NCI-H82 treated with DMSO at 0.1 percent for 48 hours (cell line): Measurements from ENCODE around the gene RTP3.
"Not testable (repeated sequence)": the region's sequence is repeated elsewhere in the genome, so short reads cannot be mapped to it uniquely, and the experiment has no call there.

Source experiments
- DNase-seq: peaks from one replicate; lab custom pipeline; 2025; ENCODE audit not compliant: unreplicated experiment; lab: John Stamatoyannopoulos, UW

The RTP3 gene

DNA sequence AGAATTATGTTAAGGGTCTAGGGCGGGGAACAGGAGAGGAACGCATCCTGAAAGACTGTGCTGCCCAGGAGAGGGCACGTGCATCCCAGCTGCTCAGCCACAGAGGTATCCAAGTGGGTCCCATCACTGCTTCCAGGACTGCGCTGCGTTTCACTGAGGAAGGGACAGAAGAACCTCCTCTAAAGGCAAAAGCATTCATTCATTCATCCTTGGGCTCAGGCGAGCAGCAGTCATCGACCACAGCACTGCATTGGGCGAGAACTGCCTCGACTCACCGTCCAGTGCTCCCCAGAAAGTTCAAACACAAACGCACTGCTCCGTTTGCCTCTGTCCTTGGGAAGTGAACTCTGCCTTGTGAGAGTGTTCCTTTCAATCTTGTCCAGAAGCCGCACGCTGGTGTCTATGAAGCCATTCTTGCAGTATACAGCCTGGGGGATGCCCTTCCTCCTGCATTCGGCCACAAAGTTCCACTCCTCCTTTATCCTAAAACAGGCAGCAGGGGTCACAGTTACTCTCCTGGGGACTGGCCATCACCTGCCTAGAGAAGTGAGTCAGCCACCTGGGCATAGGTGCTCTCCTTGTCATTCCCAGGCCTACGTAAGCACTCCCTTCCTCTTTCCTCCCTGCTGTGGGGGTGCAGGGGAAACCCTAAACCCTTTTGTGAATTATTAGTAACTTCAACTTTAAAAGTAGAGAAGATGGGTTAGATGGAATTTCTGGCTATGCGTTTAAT lies 47.2 kb downstream of the RTP3 start:
- no peak for DNase-seq

GRCh38 chr3:46545818-46546630 lies 48.2 kb downstream of the RTP3 start:
- DNase-seq: no peak

- DNase-seq: peak; percentile 9
Measured at GRCh38 chr3:46546896-46547440, 49.2 kb downstream of the RTP3 start.

DNA sequence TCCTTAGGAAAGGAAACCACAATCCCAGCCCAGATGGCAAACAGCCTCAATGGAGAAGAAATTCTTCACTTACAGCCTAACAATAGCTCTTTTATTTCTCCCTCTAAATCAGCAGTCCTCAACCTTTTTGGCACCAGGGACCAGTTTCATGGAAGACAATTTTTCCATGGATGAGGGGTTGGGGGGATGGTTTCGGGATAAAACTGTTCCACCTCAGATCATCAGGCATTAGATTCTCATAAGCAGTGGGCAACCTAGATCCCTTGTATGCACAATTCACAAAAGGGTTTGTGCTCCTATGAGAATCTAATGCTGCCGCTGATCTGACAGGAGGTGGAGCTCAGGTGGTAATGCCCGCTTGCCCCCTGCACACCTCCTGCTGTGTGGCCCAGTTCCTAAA lies 50.8 kb downstream of the RTP3 start:
- DNase-seq: not testable (repeated sequence)

GRCh38 chr3:46549408-46549904 lies 51.7 kb downstream of the RTP3 start:
- DNase-seq: no peak

- no peak for DNase-seq
Measured at GRCh38 chr3:46549989-46550388, 52.2 kb downstream of the RTP3 start.
